HepG2 (cell line): ENCODE data around the gene PPP1R15A. TPM values are rescaled to one million over a fixed set of nuclear protein-coding genes. Genes with fewer than 3 reads are reported as not detected.
A peak's percentile ranks its signal among the peaks of the same experiment; 100 is the strongest.

Experiments used
- AHR ChIP-seq: IDR thresholded peaks from 2 replicates; pipeline ENCODE4 v1.6.1; 2018; ENCODE audit warnings: missing genetic modification reagents, missing compliant biosample characterization
- ATF4 ChIP-seq, 2 experiments: fragments of 450-650 bp in 1 of 2; sonication (generic) in 1 of 2; formaldehyde crosslinking; IDR thresholded peaks; 2 replicates each; pipeline versions ENCODE4 v1.5.0 to v1.8.0; 2020 to 2022; ENCODE audit warnings: mild to moderate bottlenecking in 1 of 2, missing genetic modification reagents in 1 of 2
- CREBL2 ChIP-seq: sonication (generic); formaldehyde crosslinking; IDR thresholded peaks from 2 replicates; pipeline ENCODE4 v1.8.1; 2023; ENCODE audit warnings: missing genetic modification reagents, mild to moderate bottlenecking, borderline replicate concordance
- DRAP1 ChIP-seq: IDR thresholded peaks from 2 replicates; pipeline ENCODE4 v1.6.1; 2016; ENCODE audit warnings: missing genetic modification reagents, missing compliant biosample characterization
- KLF11 ChIP-seq: IDR thresholded peaks from 2 replicates; pipeline ENCODE4 v1.6.1; 2016; ENCODE audit warnings: missing compliant biosample characterization
- MED1 ChIP-seq: sonication (generic); formaldehyde crosslinking; IDR thresholded peaks from 2 replicates; pipeline ENCODE4 v1.4.0; 2020; ENCODE audit warnings: missing genetic modification reagents
- NFKBIZ ChIP-seq: IDR thresholded peaks from 2 replicates; pipeline ENCODE4 v1.6.1; 2018; ENCODE audit warnings: missing genetic modification reagents, missing compliant biosample characterization
- NR2F6 ChIP-seq, 2 experiments: IDR thresholded peaks; 2 replicates each; pipeline ENCODE4 v1.6.1; 2016; ENCODE audit warnings: antibody characterized with exemption in 1 of 2, mild to moderate bottlenecking in 1 of 2
- PATZ1 ChIP-seq: sonication (generic); formaldehyde crosslinking; IDR thresholded peaks from 2 replicates; pipeline ENCODE4 v1.4.0; 2020; ENCODE audit warnings: missing genetic modification reagents
- PAX8 ChIP-seq: sonication (generic); formaldehyde crosslinking; IDR thresholded peaks from 2 replicates; pipeline ENCODE4 v1.8.0; 2022; ENCODE audit warnings: mild to moderate bottlenecking, missing genetic modification reagents, borderline replicate concordance
- POLR2AphosphoS2 ChIP-seq: IDR thresholded peaks from 2 replicates; pipeline ENCODE4 v1.6.1; 2011; ENCODE audit warnings: low read depth, low read length, improper control_type of control experiment
- SKIL ChIP-seq: sonication (generic); formaldehyde crosslinking; IDR thresholded peaks from 2 replicates; pipeline ENCODE4 v1.8.0; 2022; ENCODE audit warnings: missing genetic modification reagents, mild to moderate bottlenecking, moderate library complexity, borderline replicate concordance
- ZNF383 ChIP-seq: sonication (generic); formaldehyde crosslinking; IDR thresholded peaks from 2 replicates; pipeline ENCODE4 v1.4.0; 2020; ENCODE audit warnings: missing genetic modification reagents, mild to moderate bottlenecking, borderline replicate concordance
- ZSCAN9 ChIP-seq: IDR thresholded peaks from 2 replicates; pipeline ENCODE4 v1.6.1; 2016; ENCODE audit warnings: borderline replicate concordance
- polyA plus RNA-seq, 8 experiments: library from polyadenylated mRNA; depleted of rRNA in 3 of 8; stranded (reverse) in 7 of 8; unstranded in 1 of 8; fragments of >200 nt; fragmentation: Illumina TruSeq in 4 of 8; extraction: Trizol in 4 of 8; gene quantifications; 2 replicates each; pipeline versions ENCODE4 v1.2.1 to v1.2.3, GENCODE V29; 2011 to 2016; ENCODE audit warnings: low read depth in 4 of 8, missing spikeins in 1 of 8, mixed read lengths in 1 of 8; ENCODE audit not compliant: insufficient read depth in 1 of 8
- total RNA-seq, 5 experiments: library from RNA; depleted of rRNA; stranded (reverse); fragments of >200 nt; fragmentation: Illumina TruSeq; extraction: Trizol; gene quantifications; 2 replicates each; pipeline ENCODE4 v1.2.3, GENCODE V29; 2016; ENCODE audit warnings: low read depth in 1 of 5

Gene PPP1R15A
- total and polyA plus RNA-seq, 2 of the 13 experiments (the other 11 are each of a cell fraction or from before 2014, with no cell fraction given) = 15.6 to 18.5 TPM

- peak; percentile 79 for TF ChIP-seq DRAP1 (CRISPR knock-in tag)
- TF ChIP-seq ZSCAN9 (CRISPR knock-in tag) = peak; percentile 72; the same call in 1 of the 2 replicates
- TF ChIP-seq AHR (CRISPR knock-in tag) = no peak
- peak; percentile 3; the same call in 1 of the 2 replicates for TF ChIP-seq PATZ1 (CRISPR knock-in tag)
- TF ChIP-seq NR2F6 (IDR thresholded peaks at IDR 0.05) = peak; percentile 30; the same call in 1 of the 2 replicates
- peak; percentile 56 for TF ChIP-seq NR2F6 (CRISPR knock-in tag; IDR thresholded peaks at IDR 0.05)
- TF ChIP-seq NFKBIZ = 0 out of 2 replicates have a peak, but pooled peaks have one; percentile 33
- peak; percentile 60 for TF ChIP-seq MED1 (CRISPR knock-in tag)
- no peak for TF ChIP-seq SKIL (CRISPR knock-in tag)
- TF ChIP-seq ATF4 (CRISPR knock-in tag; IDR thresholded peaks at IDR 0.05) = peak in 1 of 2 experiments; percentile 43; a peak in 1 of 4 replicates
- no peak for TF ChIP-seq POLR2AphosphoS2
- TF ChIP-seq KLF11 (CRISPR knock-in tag) = peak; percentile 42; the same call in 1 of the 2 replicates
- TF ChIP-seq CREBL2 (CRISPR knock-in tag) = no peak
- 0 out of 2 replicates have a peak, but pooled peaks have one; percentile 80 for TF ChIP-seq ZNF383 (CRISPR knock-in tag)
- no peak for TF ChIP-seq PAX8 (CRISPR knock-in tag)
- TF ChIP-seq, all 625 proteins: peak for 195
Measured at GRCh38 chr19:48899781-48900476, 27.7 kb downstream of the PPP1R15A start, which contains the start of gene NUCB1 (continued).
